K562 (cell line): ENCODE measurements around the gene BCL2A1. TPM values are rescaled to one million over a fixed set of nuclear protein-coding genes. Genes with fewer than 3 reads are reported as not detected.

Experiments used
- ATAC-seq: fragments of 200-7000 bp; cut with Tn5 transposase; 3 replicates; pipeline ENCODE4 v1.9.1; 2020; ENCODE audit warnings: moderate library complexity
- BruUV-seq: library from RNA; stranded (reverse); fragments of 400-500 nt; replicated peaks from 2 replicates; lab custom pipeline; 2021; lab: Mats Ljungman, UMichigan
- CTCF ChIA-PET: fragments of 300-600 bp; formaldehyde crosslinking; extraction: SDS; loops from one replicate; lab custom pipeline; 2021; ENCODE audit warnings: low intra/inter-chr PET ratio; lab: Yijun Ruan, JAX
- POLR2A ChIA-PET: fragments of 300-600, 350-650 bp; sonication (Branson Sonifier 250); formaldehyde crosslinking; extraction: SDS; loops from one replicate; lab custom pipeline; 2021; ENCODE audit warnings: antibody characterized with exemption, inconsistent platforms; lab: Yijun Ruan, JAX
- DNase-seq, 4 experiments: peaks; one replicate each; pipeline versions ENCODE4 v3.0.0 to v3.0.0-alpha.2; 2011 to 2018; ENCODE audit warnings: low spot score in 3 of 4, mixed read lengths in 3 of 4; ENCODE audit errors: extremely low read depth in 1 of 4
- FAIRE-seq: peaks from 2 replicates; lab custom pipeline; 2011; peaks lifted over from hg19 to GRCh38; lab: Jason Lieb, UNC
- H2AFZ ChIP-seq: 2 replicates; pipeline ENCODE4 v1.6.0; 2011; ENCODE audit warnings: low read depth, low read length, control low read depth, inconsistent platforms
- H3K27ac ChIP-seq: fragments of 200-600 bp; 3 replicates; pipeline ENCODE4 v1.8.0; 2011; ENCODE audit warnings: low read depth, mild to moderate bottlenecking, control low read depth, inconsistent platforms, low read length, moderate library complexity, mixed read lengths; ENCODE audit errors: extremely low read depth
- H3K27me3 ChIP-seq, 2 experiments: fragments of 300-600 bp in 1 of 2; 2 replicates in 1 of 2; 3 replicates in 1 of 2; pipeline versions ENCODE4 v1.6.0 to v1.8.0; 2011; ENCODE audit warnings: inconsistent platforms in 2 of 2, low read length in 2 of 2, mild to moderate bottlenecking in 1 of 2, mixed read lengths in 1 of 2, moderate library complexity in 1 of 2; ENCODE audit not compliant: control insufficient read depth in 2 of 2, insufficient read depth in 2 of 2
- H3K36me3 ChIP-seq: fragments of 300-600 bp; 3 replicates; pipeline ENCODE4 v1.8.0; 2011; ENCODE audit warnings: mild to moderate bottlenecking, low read length, inconsistent platforms; ENCODE audit not compliant: control insufficient read depth, insufficient read depth
- H3K4me1 ChIP-seq, 2 experiments: fragments of 200-600 bp in 1 of 2; replicated peaks in 1 of 2; 2 replicates in 1 of 2; 3 replicates in 1 of 2; pipeline versions ENCODE4 v1.5.1 to v1.8.0; 2011; ENCODE audit warnings: inconsistent platforms in 2 of 2, low read length in 2 of 2, mild to moderate bottlenecking in 1 of 2, mixed read lengths in 1 of 2, moderate library complexity in 1 of 2; ENCODE audit not compliant: control insufficient read depth in 2 of 2, insufficient read depth in 2 of 2
- H3K4me2 ChIP-seq: 2 replicates; pipeline ENCODE4 v1.6.1; 2011; ENCODE audit warnings: low read length, control low read depth, inconsistent platforms, mixed read lengths; ENCODE audit not compliant: insufficient read depth
- H3K4me3 ChIP-seq: fragments of 200-600 bp; sonication (generic), shearing (Covaris generic); 2 replicates; pipeline ENCODE4 v1.5.1; 2016; ENCODE audit warnings: control low read depth, inconsistent platforms
- H3K79me2 ChIP-seq: fragments of 200-600 bp; 3 replicates; pipeline ENCODE4 v1.8.0; 2011; ENCODE audit warnings: low read length, inconsistent platforms; ENCODE audit not compliant: control insufficient read depth, insufficient read depth
- H3K9ac ChIP-seq, 2 experiments: 2 replicates each; pipeline versions ENCODE4 v1.6.0 to v1.6.1; 2011; ENCODE audit warnings: low read depth in 2 of 2, low read length in 2 of 2, control low read depth in 1 of 2, inconsistent platforms in 1 of 2, mild to moderate bottlenecking in 1 of 2, mixed read lengths in 1 of 2; ENCODE audit not compliant: insufficient read depth in 1 of 2
- H3K9me1 ChIP-seq: one replicate; pipeline ENCODE4 v1.6.0; 2011; ENCODE audit warnings: inconsistent platforms, mild to moderate bottlenecking, low read length, moderate library complexity; ENCODE audit not compliant: control insufficient read depth, insufficient read depth
- H3K9me3 ChIP-seq: replicated peaks from 2 replicates; pipeline ENCODE4 v1.5.1; 2011; ENCODE audit warnings: low read depth, low read length, inconsistent platforms; ENCODE audit not compliant: control insufficient read depth, insufficient read depth
- H4K20me1 ChIP-seq: replicated peaks from 2 replicates; pipeline ENCODE4 v1.6.1; 2011; ENCODE audit warnings: low read length, inconsistent platforms, mixed read lengths; ENCODE audit not compliant: control insufficient read depth, insufficient read depth
- BRCA1 ChIP-seq, 2 experiments: fragments of 450-650 bp in 1 of 2; sonication (generic) in 1 of 2; formaldehyde crosslinking in 1 of 2; IDR thresholded peaks; 2 replicates each; pipeline versions ENCODE4 v1.5.0 to v1.6.1; 2017 to 2020; ENCODE audit warnings: mild to moderate bottlenecking in 1 of 2, missing genetic modification reagents in 1 of 2
- CC2D1A ChIP-seq: fragments of 450-650 bp; IDR thresholded peaks from 2 replicates; pipeline ENCODE4 v1.6.1; 2017; ENCODE audit warnings: mild to moderate bottlenecking
- CEBPB ChIP-seq: fragments of 450-650 bp; IDR thresholded peaks from 2 replicates; pipeline ENCODE4 v1.6.1; 2016; ENCODE audit warnings: missing genetic modification characterization, missing compliant biosample characterization
- GABPA ChIP-seq: fragments of 200-800 bp; sonication (Bioruptor generic); conservative IDR thresholded peaks from 2 replicates; pipeline ENCODE4 v1.6.1; 2016; ENCODE audit warnings: low read depth, missing genetic modification characterization, missing compliant biosample characterization
- PHB ChIP-seq: fragments of 250-450 bp; sonication (Bioruptor Pico); IDR thresholded peaks from 2 replicates; pipeline ENCODE4 v1.5.0; 2021
- RBM22 ChIP-seq: fragments of 200-400 bp; formaldehyde crosslinking; IDR thresholded peaks from 2 replicates; pipeline ENCODE4 v1.6.1; 2018; ENCODE audit warnings: low read length, low read depth; ENCODE audit not compliant: poor library complexity, severe bottlenecking
- TRIM24 ChIP-seq, 2 experiments: fragments of 450-650 bp; IDR thresholded peaks; 2 replicates each; pipeline ENCODE4 v1.6.1; 2016
- ZNF699 ChIP-seq: fragments of 250-450 bp; sonication (Bioruptor Pico); IDR thresholded peaks from 2 replicates; pipeline ENCODE4 v1.8.0; 2021; ENCODE audit warnings: mild to moderate bottlenecking, moderate library complexity; ENCODE audit not compliant: insufficient replicate concordance
- WGBS: fragments of 100-300 bp; shearing (Covaris generic); methylation state at CpG from one replicate; pipeline ENCODE4 v1.1.6; 2016; ENCODE audit warnings: low coverage, mixed read lengths; ENCODE audit not compliant: insufficient coverage; ENCODE audit errors: missing lambda C conversion rate; 5-methylcytosine and 5-hydroxymethylcytosine counted together
- in situ Hi-C: fragments of 300-500 bp; cut with MboI; formaldehyde crosslinking; loops from 4 replicates; pipeline ENCODE4 v1.15.0; 2018; ENCODE audit warnings: inconsistent platforms, mixed read lengths
- intact Hi-C: fragments of 100-400 bp; cut with micrococcal nuclease; formaldehyde crosslinking; loops from 2 replicates; pipeline ENCODE4 v1.14.2; 2022
- polyA plus RNA-seq, 8 experiments: library from polyadenylated mRNA; depleted of rRNA in 4 of 8; stranded (reverse) in 5 of 8; unstranded in 3 of 8; fragments of >200 nt; fragmentation: Nextera tagmentation in 2 of 8; fragmentation: Illumina TruSeq in 1 of 8; extraction: Ambion mirVana in 2 of 8; extraction: Trizol in 1 of 8; gene quantifications; 2 replicates each; pipeline versions ENCODE4 v1.2.1 to v1.2.3, GENCODE V29; 2011 to 2014; ENCODE audit warnings: inconsistent platforms in 1 of 8, missing spikeins in 1 of 8
- total RNA-seq, 7 experiments: library from RNA; depleted of rRNA in 6 of 7; stranded (reverse); fragments of >200 nt in 6 of 7; fragmentation: Illumina TruSeq in 2 of 7; extraction: Trizol in 2 of 7; gene quantifications; 2 replicates each; pipeline versions ENCODE4 v1.2.1 to v1.2.3, GENCODE V29; 2011 to 2021; ENCODE audit warnings: low replicate concordance in 1 of 7
- TF ChIP-seq, protein P1 (sequence below): fragments of 450-650 bp; formaldehyde crosslinking; conservative IDR thresholded peaks from 2 replicates; pipeline ENCODE4 v1.4.0; 2022; ENCODE audit warnings: mild to moderate bottlenecking, missing genetic modification characterization
- TF ChIP-seq, protein P2 (sequence below): sonication (generic); formaldehyde crosslinking; IDR thresholded peaks from 2 replicates; pipeline ENCODE4 v1.4.0; 2020; ENCODE audit warnings: mild to moderate bottlenecking, missing genetic modification reagents

The BCL2A1 gene
- total and polyA plus RNA-seq, 9 of the 15 experiments (the other 6 are each of a cell fraction or from before 2014, with no cell fraction given) = 0.11 to 1.2 (median 0.25) TPM; not detected in 4

DNA sequence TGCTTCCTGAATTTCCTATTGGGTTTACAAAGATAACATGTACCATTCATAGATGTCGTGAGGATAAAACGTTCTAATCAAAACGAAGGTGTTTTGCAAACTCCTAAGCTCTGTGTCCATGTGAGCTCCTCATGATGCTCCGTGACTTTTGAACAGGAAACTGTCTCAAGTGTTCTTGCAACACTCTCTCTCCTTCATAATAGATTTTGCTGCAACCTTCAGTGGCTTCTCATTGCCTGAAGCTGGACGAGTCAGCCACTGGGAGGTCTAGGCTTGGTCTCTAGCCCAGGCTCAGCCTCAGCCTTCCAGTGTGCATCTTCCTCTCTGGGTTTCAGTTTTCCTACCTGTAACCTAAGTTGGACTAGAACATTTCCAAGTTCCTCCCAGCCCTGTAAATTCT is 18.7 kb upstream of the BCL2A1 start:
- WGBS = 3% methylated on average over 5 of the region's 5 CpGs
- H4K20me1 ChIP-seq = no peaks in the 10 kb centered on the region
- intact Hi-C loops (loop anchor here (5.0 to 10.0 kb wide), 2 partner anchors 67 to 605 kb away; no protein-coding TSS in a partner anchor), in situ Hi-C loops (loop anchor here (5.0 kb wide), 1 partner anchor 87 kb away; no protein-coding TSS in a partner anchor)
- DNase-seq (no peak), FAIRE-seq (no peak), ATAC-seq (peak; percentile 29; the same call in 1 of the 3 replicates)
- POLR2A ChIA-PET = interaction anchor here (1.0 kb wide), 1 partner anchor 24 kb away, joined by 3 read pairs; no protein-coding TSS in a partner anchor
- H3K27me3 ChIP-seq = no peaks in the 10 kb centered on the region
- no peaks in the 10 kb centered on the region for H3K36me3 ChIP-seq
- H3K4me2 ChIP-seq = no peak overlapping the region
- BruUV-seq = no TSS peak
- H3K27ac ChIP-seq = no peak overlapping the region
- no peak overlapping the region for H3K4me3 ChIP-seq
- no peaks in the 10 kb centered on the region for H3K9me1 ChIP-seq
- TF ChIP-seq GABPA (tag) = no peak
- no peak for TF ChIP-seq RBM22
- no peak for TF ChIP-seq PHB
- peak; percentile 55 for TF ChIP-seq CEBPB (tag)
- no peaks in the 10 kb centered on the region; a peak in 2 of 5 replicates for H3K4me1 ChIP-seq
- CTCF ChIA-PET = no interaction called here
- no peaks in the 10 kb centered on the region for H3K9me3 ChIP-seq
- no peaks in the 10 kb centered on the region for H3K79me2 ChIP-seq
- H3K9ac ChIP-seq = no peak overlapping the region
- H2AFZ ChIP-seq = no peak overlapping the region

DNA sequence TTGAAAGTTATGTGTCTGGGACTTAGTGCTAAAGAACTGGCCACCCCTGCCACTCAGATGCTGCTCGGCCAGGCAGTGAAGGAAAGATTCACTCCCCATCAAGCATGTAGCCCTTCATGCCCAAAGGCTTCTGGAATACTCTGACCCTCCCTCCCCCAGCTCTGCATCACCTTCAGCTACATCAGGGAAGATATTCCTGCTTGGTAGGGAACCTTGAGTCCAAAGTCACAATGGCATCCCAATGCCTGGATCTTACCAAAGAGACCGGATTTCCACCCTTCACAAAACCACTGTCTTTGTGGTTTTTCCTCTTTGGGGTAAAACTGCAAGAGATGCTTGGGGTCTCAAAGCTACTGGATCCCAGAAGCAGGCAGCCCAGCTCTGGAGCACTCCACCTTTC is 18.2 kb upstream of the BCL2A1 start:
- Histone ChIP-seq H3K27ac (no peak overlapping the region), H3K4me2 (no peak overlapping the region), H3K9ac (no peak overlapping the region), H2AFZ (no peak overlapping the region), H3K27me3 (no peaks in the 10 kb centered on the region), H3K4me1 (no peaks in the 10 kb centered on the region; a peak in 2 of 5 replicates), H3K4me3 (no peak overlapping the region), H3K9me3 (no peaks in the 10 kb centered on the region), H3K79me2 (no peaks in the 10 kb centered on the region), H3K36me3 (no peaks in the 10 kb centered on the region), H3K9me1 (no peaks in the 10 kb centered on the region), H4K20me1 (no peaks in the 10 kb centered on the region)
- POLR2A ChIA-PET = interaction anchor here (1.0 kb wide), 1 partner anchor 24 kb away, joined by 3 read pairs; no protein-coding TSS in a partner anchor
- BruUV-seq = no TSS peak
- ATAC-seq (no peak), DNase-seq (no peak), FAIRE-seq (no peak)
- in situ Hi-C loops (no loop called here), intact Hi-C loops (no loop called here)
- CTCF ChIA-PET = no interaction called here
- 0% methylated on average over 2 of the region's 2 CpGs for WGBS
- TF ChIP-seq, protein P1, sequence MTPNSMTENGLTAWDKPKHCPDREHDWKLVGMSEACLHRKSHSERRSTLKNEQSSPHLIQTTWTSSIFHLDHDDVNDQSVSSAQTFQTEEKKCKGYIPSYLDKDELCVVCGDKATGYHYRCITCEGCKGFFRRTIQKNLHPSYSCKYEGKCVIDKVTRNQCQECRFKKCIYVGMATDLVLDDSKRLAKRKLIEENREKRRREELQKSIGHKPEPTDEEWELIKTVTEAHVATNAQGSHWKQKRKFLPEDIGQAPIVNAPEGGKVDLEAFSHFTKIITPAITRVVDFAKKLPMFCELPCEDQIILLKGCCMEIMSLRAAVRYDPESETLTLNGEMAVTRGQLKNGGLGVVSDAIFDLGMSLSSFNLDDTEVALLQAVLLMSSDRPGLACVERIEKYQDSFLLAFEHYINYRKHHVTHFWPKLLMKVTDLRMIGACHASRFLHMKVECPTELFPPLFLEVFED (CRISPR knock-in tag) = no peak
- TF ChIP-seq, protein P2, sequence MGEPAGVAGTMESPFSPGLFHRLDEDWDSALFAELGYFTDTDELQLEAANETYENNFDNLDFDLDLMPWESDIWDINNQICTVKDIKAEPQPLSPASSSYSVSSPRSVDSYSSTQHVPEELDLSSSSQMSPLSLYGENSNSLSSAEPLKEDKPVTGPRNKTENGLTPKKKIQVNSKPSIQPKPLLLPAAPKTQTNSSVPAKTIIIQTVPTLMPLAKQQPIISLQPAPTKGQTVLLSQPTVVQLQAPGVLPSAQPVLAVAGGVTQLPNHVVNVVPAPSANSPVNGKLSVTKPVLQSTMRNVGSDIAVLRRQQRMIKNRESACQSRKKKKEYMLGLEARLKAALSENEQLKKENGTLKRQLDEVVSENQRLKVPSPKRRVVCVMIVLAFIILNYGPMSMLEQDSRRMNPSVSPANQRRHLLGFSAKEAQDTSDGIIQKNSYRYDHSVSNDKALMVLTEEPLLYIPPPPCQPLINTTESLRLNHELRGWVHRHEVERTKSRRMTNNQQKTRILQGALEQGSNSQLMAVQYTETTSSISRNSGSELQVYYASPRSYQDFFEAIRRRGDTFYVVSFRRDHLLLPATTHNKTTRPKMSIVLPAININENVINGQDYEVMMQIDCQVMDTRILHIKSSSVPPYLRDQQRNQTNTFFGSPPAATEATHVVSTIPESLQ (CRISPR knock-in tag) = no peak
- TF ChIP-seq BRCA1 (IDR thresholded peaks at IDR 0.05) (no peak), BRCA1 (CRISPR knock-in tag; IDR thresholded peaks at IDR 0.05) (no peak), ZNF699 (no peak), TRIM24 (IDR thresholded peaks at IDR 0.05) (no peak), CC2D1A (no peak)
